Stimulated activated CD4-positive, alpha-beta T cell treated with anti-CD3 and anti-CD28 coated beads, Interleukin-1b, Interleukin-23, amount 100 ng/mL, for 24 hours (primary cell): ENCODE measurements around the gene ZDHHC11B.
"Not testable (repeated sequence)": the region's sequence is repeated elsewhere in the genome, so short reads cannot be mapped to it uniquely, and the experiment has no call there.

Experiments used
- DNase-seq, 4 experiments: peaks; one replicate each; pipeline ENCODE4 v3.0.0-alpha.2; 2020; ENCODE audit warnings: low read depth in 4 of 4, low spot score in 1 of 4

Gene ZDHHC11B

GRCh38 chr5:770585-770984, 13.9 kb downstream of the ZDHHC11B start:
- DNase-seq, result not testable (repeated sequence)

- DNase-seq, result not testable (repeated sequence)
Observed at GRCh38 chr5:769485-770145, 14.9 kb downstream of the ZDHHC11B start.

- no peak for DNase-seq
Observed at GRCh38 chr5:766666-767431, 17.7 kb downstream of the ZDHHC11B start.

- DNase-seq, result no peak
Observed at GRCh38 chr5:765948-766631, 18.4 kb downstream of the ZDHHC11B start.

GRCh38 chr5:763998-764781, 20.3 kb downstream of the ZDHHC11B start:
- DNase-seq, result no peak

- DNase-seq, result no peak
Observed at GRCh38 chr5:763397-763796, 21.1 kb downstream of the ZDHHC11B start.

GRCh38 chr5:762996-763395, 21.5 kb downstream of the ZDHHC11B start:
- not testable (repeated sequence) for DNase-seq

- DNase-seq, result no peak
Observed at GRCh38 chr5:761854-762710, 22.4 kb downstream of the ZDHHC11B start.

- DNase-seq, result no peak
Observed at GRCh38 chr5:761059-761771, 23.3 kb downstream of the ZDHHC11B start.

GRCh38 chr5:760363-761058, 24.0 kb downstream of the ZDHHC11B start:
- no peak for DNase-seq

- no peak for DNase-seq
Observed at GRCh38 chr5:759781-760362, 24.7 kb downstream of the ZDHHC11B start.

GRCh38 chr5:759111-759751, 25.3 kb downstream of the ZDHHC11B start:
- no peak for DNase-seq

GRCh38 chr5:758698-759053, 25.9 kb downstream of the ZDHHC11B start:
- DNase-seq, result no peak

- DNase-seq, result peak in 1 of 4 experiments; percentile 29
Observed at GRCh38 chr5:757931-758697, 26.4 kb downstream of the ZDHHC11B start.

- DNase-seq, result no peak
Observed at GRCh38 chr5:757346-757930, 27.1 kb downstream of the ZDHHC11B start.

- no peak for DNase-seq
Observed at GRCh38 chr5:756865-757345, 27.6 kb downstream of the ZDHHC11B start.

GRCh38 chr5:756171-756570, 28.4 kb downstream of the ZDHHC11B start:
- DNase-seq, result no peak
